SK-MEL-5 (cell line): ENCODE data around the gene SPAG17. TPM values are rescaled to one million over a fixed set of nuclear protein-coding genes. Genes with fewer than 3 reads are reported as not detected.

Experiments used
- DNase-seq: peaks from one replicate; pipeline ENCODE4 v3.0.0-alpha.2; 2016; ENCODE audit warnings: low read depth, low spot score
- in situ Hi-C: cut with HindIII; loops from 2 replicates; pipeline ENCODE4 v1.10.0; 2016; ENCODE audit warnings: low sequenced_read_pairs, high pct_unique_total_duplicates, low pct_unique_long_range_greater_than_20kb
- total RNA-seq: library from RNA; depleted of rRNA; stranded (reverse); fragments of >200 nt; shearing (Covaris generic); gene quantifications from 2 replicates; pipeline ENCODE4 v1.2.3, GENCODE V29; 2014

SPAG17 gene
- total RNA-seq, 1 experiment from 2014 or later, result not detected

- in situ Hi-C loops, result no loop called here
- DNase-seq, result no peak
These were observed 141.4 kb downstream of the SPAG17 start for GRCh38 chr1:118043624-118044023.

- DNase-seq, result no peak
- in situ Hi-C loops, result no loop called here
These were observed 142.5 kb downstream of the SPAG17 start for GRCh38 chr1:118042501-118042900.

- no peak for DNase-seq
- in situ Hi-C loops, result no loop called here
These were observed 145.9 kb downstream of the SPAG17 start for GRCh38 chr1:118039170-118039569.

GRCh38 chr1:118032883-118033282, 152.1 kb downstream of the SPAG17 start:
- DNase-seq, result no peak
- in situ Hi-C loops, result no loop called here

GRCh38 chr1:118028267-118028666, 156.8 kb downstream of the SPAG17 start:
- DNase-seq, result no peak
- in situ Hi-C loops, result no loop called here

- in situ Hi-C loops, result no loop called here
- peak; percentile 34 for DNase-seq
These were observed 161.8 kb downstream of the SPAG17 start for GRCh38 chr1:118023199-118023598.

GRCh38 chr1:118021668-118022067, 163.4 kb downstream of the SPAG17 start:
- DNase-seq, result peak; percentile 33
- in situ Hi-C loops, result no loop called here

GRCh38 chr1:118018060-118018459, 167.0 kb downstream of the SPAG17 start:
- in situ Hi-C loops, result no loop called here
- DNase-seq, result no peak

GRCh38 chr1:118013938-118014337, 171.1 kb downstream of the SPAG17 start:
- no peak for DNase-seq
- in situ Hi-C loops, result no loop called here

- DNase-seq, result no peak
- in situ Hi-C loops, result no loop called here
These were observed 171.7 kb downstream of the SPAG17 start for GRCh38 chr1:118013336-118013735.

GRCh38 chr1:118012515-118013124, 172.4 kb downstream of the SPAG17 start:
- in situ Hi-C loops, result no loop called here
- no peak for DNase-seq

GRCh38 chr1:118008011-118008410, 177.0 kb downstream of the SPAG17 start:
- no peak for DNase-seq
- in situ Hi-C loops, result no loop called here

GRCh38 chr1:118007391-118007790, 177.6 kb downstream of the SPAG17 start:
- in situ Hi-C loops, result no loop called here
- DNase-seq, result no peak

- no peak for DNase-seq
- in situ Hi-C loops, result no loop called here
These were observed 180.7 kb downstream of the SPAG17 start for GRCh38 chr1:118004312-118004711.

GRCh38 chr1:117985973-117986372, 199.1 kb downstream of the SPAG17 start:
- in situ Hi-C loops, result no loop called here
- DNase-seq, result no peak

- in situ Hi-C loops, result no loop called here
- DNase-seq, result no peak
These were observed 199.8 kb downstream of the SPAG17 start for GRCh38 chr1:117985239-117985638.

GRCh38 chr1:117981455-117982192, 203.4 kb downstream of the SPAG17 start:
- in situ Hi-C loops, result no loop called here
- no peak for DNase-seq

GRCh38 chr1:117976381-117976780, 208.6 kb downstream of the SPAG17 start:
- no peak for DNase-seq
- in situ Hi-C loops, result no loop called here

- in situ Hi-C loops, result no loop called here
- no peak for DNase-seq
These were observed 213.3 kb downstream of the SPAG17 start for GRCh38 chr1:117971777-117972176.
